Measurements from ENCODE around the gene KLHL29. TPM values are rescaled to one million over a fixed set of nuclear protein-coding genes. Genes with fewer than 3 reads are reported as not detected.

KLHL29 gene
- total RNA-seq, 5 donors from 2014 or later (not counting 1 experiment from before 2014, with no cell fraction given): 1.8 to 6.6 (median 2.5) TPM

DNA sequence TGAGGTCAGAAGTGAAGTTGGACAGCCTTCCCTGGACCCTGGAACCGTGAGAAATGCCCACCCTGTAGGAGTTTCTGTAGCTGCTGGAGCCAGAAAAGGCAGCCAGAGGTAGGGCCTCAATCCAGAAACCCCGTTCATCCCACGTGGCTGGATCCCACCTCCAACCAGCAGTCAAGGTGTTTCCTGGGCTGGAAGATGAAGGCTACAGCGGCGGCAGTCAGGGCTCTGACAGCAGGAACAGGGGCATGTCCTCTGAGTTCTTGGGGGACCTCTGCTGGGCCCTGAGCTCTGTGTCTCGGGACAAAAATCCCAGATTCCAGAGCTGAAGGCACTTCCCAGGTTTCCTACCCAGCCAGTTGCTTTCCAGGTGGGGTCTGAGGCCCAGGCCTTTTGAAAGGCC lies 218.2 kb downstream of the KLHL29 start:
- ChIA-PET CTCF (no interaction called here), POLR2A (no interaction called here)
- Histone ChIP-seq H3K27me3 (replicated peaks in 1 of 2; ENCODE audit: control insufficient read depth in 2 of 2, extremely low read depth in 1 of 2, insufficient read depth in 2 of 2, low read length in 1 of 2) (peaks cover 0 to 42% of the 10 kb centered on the region in 2 experiments), H3K4me3 (ENCODE audit: control insufficient read depth in 1 of 2, extremely low read depth in 1 of 2, low read length in 1 of 2) (no peak overlapping the region), H3K9me3 (no peaks in the 10 kb centered on the region), H3K27ac (ENCODE audit: low read length) (no peak overlapping the region), H3K36me3 (ENCODE audit: control insufficient read depth in 2 of 2, extremely low read depth in 1 of 2, insufficient read depth in 1 of 2, low read length in 1 of 2) (no peaks in the 10 kb centered on the region), H3K4me1 (ENCODE audit: control insufficient read depth in 1 of 2, extremely low read depth in 1 of 2, insufficient read depth in 2 of 2, low read length in 2 of 2) (no peaks in the 10 kb centered on the region)
- Mint-ChIP-seq H3K27ac (no peak overlapping the region), H3K36me3 (no peaks in the 10 kb centered on the region), H3K27me3 (peaks cover 0 to 5% of the 10 kb centered on the region in 2 donors), H3K9me3 (peaks cover 0 to 12% (median 8%) of the 10 kb centered on the region in 3 donors), H3K4me1 (no peaks in the 10 kb centered on the region), H3K4me3 (no peak overlapping the region)
- ATAC-seq (replicated peaks in 1 of 4) (no peak), DNase-seq (no peak)
- WGBS (ENCODE audit: insufficient coverage): 63% methylated on average over 6 of the region's 6 CpGs

DNA sequence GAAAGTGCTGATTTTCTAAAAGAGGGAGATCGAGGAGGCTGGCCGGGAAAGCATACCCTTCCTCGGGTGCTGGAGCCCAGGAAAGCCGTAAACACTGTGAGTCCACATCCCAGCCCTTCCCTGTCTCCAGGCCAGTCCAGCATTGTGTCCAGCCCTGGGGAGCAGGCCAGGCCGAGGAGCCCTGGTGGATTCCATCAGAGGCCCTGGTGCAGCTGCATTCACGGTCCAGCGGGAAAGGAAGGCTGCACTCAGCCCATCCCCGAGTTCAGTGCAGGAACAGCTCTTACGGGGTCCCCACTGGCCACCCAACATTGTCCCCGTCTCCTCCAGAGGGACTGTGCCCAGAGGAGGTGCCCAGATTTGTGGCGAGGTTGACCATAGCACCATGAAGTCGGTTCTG lies 218.6 kb downstream of the KLHL29 start:
- Histone ChIP-seq H3K36me3 (ENCODE audit: control insufficient read depth in 2 of 2, extremely low read depth in 1 of 2, insufficient read depth in 1 of 2, low read length in 1 of 2) (no peaks in the 10 kb centered on the region), H3K4me3 (ENCODE audit: control insufficient read depth in 1 of 2, extremely low read depth in 1 of 2, low read length in 1 of 2) (no peak overlapping the region), H3K27ac (ENCODE audit: low read length) (no peak overlapping the region), H3K4me1 (ENCODE audit: control insufficient read depth in 1 of 2, extremely low read depth in 1 of 2, insufficient read depth in 2 of 2, low read length in 2 of 2) (no peaks in the 10 kb centered on the region), H3K9me3 (no peaks in the 10 kb centered on the region), H3K27me3 (replicated peaks in 1 of 2; ENCODE audit: control insufficient read depth in 2 of 2, extremely low read depth in 1 of 2, insufficient read depth in 2 of 2, low read length in 1 of 2) (peaks cover 0 to 38% of the 10 kb centered on the region in 2 experiments)
- DNase-seq (no peak), ATAC-seq (replicated peaks in 1 of 4) (no peak)
- Mint-ChIP-seq H3K27ac (no peak overlapping the region), H3K36me3 (no peaks in the 10 kb centered on the region), H3K4me1 (no peaks in the 10 kb centered on the region), H3K27me3 (peaks cover 0 to 5% of the 10 kb centered on the region in 2 donors), H3K4me3 (no peak overlapping the region), H3K9me3 (peaks cover 0 to 12% (median 8%) of the 10 kb centered on the region in 3 donors)
- POLR2A ChIA-PET: no interaction called here
- CTCF ChIA-PET: no interaction called here
- WGBS (ENCODE audit: insufficient coverage): 80% methylated on average over 12 of the region's 12 CpGs

DNA sequence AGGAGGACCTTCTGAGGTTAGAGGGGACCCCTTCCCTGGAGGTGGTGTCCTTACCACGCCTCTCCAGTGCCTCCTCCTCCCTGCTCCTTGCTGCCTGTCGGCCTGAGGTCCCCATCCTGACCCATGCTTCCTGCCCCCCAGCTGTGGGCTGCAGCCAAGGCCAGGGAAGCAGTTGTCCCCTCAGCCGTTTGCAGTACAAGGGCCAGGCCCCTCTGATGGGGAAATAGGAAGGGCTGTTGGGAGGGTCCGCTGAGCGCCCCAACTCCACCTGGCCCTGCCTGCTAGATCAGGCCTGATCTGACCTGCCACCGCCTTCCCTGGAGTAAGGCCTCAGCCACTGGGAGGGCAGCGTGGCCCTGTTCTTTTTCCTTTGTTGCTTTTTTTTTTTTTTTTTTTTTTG lies 219.8 kb downstream of the KLHL29 start:
- Mint-ChIP-seq H3K27ac (no peak overlapping the region), H3K27me3 (peaks cover 7 to 9% of the 10 kb centered on the region in 2 donors), H3K9me3 (peaks cover 0 to 12% (median 8%) of the 10 kb centered on the region in 3 donors), H3K4me3 (no peak overlapping the region), H3K36me3 (peaks cover 7% of the 10 kb centered on the region), H3K4me1 (peaks cover 0 to 5% (median 0%) of the 10 kb centered on the region in 3 donors)
- H3K36me3 ChIP-seq (ENCODE audit: control insufficient read depth in 2 of 2, extremely low read depth in 1 of 2, insufficient read depth in 1 of 2, low read length in 1 of 2): no peaks in the 10 kb centered on the region
- no peaks in the 10 kb centered on the region for H3K4me1 ChIP-seq (ENCODE audit: control insufficient read depth in 1 of 2, extremely low read depth in 1 of 2, insufficient read depth in 2 of 2, low read length in 2 of 2)
- ChIA-PET POLR2A (no interaction called here), CTCF (no interaction called here)
- H3K9me3 ChIP-seq: no peaks in the 10 kb centered on the region
- DNase-seq: no peak
- WGBS (ENCODE audit: insufficient coverage): 80% methylated on average over 1 of the region's 7 CpGs
- peaks cover 0 to 37% of the 10 kb centered on the region in 2 experiments for H3K27me3 ChIP-seq (replicated peaks in 1 of 2; ENCODE audit: control insufficient read depth in 2 of 2, extremely low read depth in 1 of 2, insufficient read depth in 2 of 2, low read length in 1 of 2)
- H3K4me3 ChIP-seq (ENCODE audit: control insufficient read depth in 1 of 2, extremely low read depth in 1 of 2, low read length in 1 of 2): no peak overlapping the region
- ATAC-seq (replicated peaks in 1 of 4): no peak
- no peak overlapping the region for H3K27ac ChIP-seq (ENCODE audit: low read length)

DNA sequence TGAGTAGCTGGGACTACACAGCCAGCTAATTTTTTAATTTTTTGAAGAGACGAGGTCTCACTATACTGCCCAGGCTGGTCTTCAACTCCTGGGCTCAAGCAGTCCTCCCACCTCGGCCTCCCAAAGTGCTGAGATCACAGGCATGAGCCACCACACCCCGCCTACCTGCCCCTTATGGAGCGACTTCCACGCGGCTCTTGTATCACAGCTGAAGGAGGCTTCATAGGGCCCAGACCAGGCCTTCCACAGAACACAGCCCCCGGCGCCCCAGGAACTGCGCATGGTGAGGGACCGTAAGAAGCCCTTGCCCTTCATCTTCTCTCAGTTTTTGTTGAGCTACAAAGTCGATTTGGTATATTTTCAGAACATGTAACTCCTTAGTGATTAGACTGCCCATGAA lies 220.3 kb downstream of the KLHL29 start:
- peaks cover 0 to 12% (median 9%) of the 10 kb centered on the region in 3 donors for H3K9me3 Mint-ChIP-seq
- Histone ChIP-seq H3K4me3 (ENCODE audit: control insufficient read depth in 1 of 2, extremely low read depth in 1 of 2, low read length in 1 of 2) (no peak overlapping the region), H3K4me1 (ENCODE audit: control insufficient read depth in 1 of 2, extremely low read depth in 1 of 2, insufficient read depth in 2 of 2, low read length in 2 of 2) (no peaks in the 10 kb centered on the region), H3K36me3 (ENCODE audit: control insufficient read depth in 2 of 2, extremely low read depth in 1 of 2, insufficient read depth in 1 of 2, low read length in 1 of 2) (no peaks in the 10 kb centered on the region), H3K27ac (ENCODE audit: low read length) (no peak overlapping the region), H3K27me3 (replicated peaks in 1 of 2; ENCODE audit: control insufficient read depth in 2 of 2, extremely low read depth in 1 of 2, insufficient read depth in 2 of 2, low read length in 1 of 2) (peaks cover 0 to 41% of the 10 kb centered on the region in 2 experiments), H3K9me3 (no peaks in the 10 kb centered on the region)
- ChIA-PET CTCF (no interaction called here), POLR2A (no interaction called here)
- H3K4me1 Mint-ChIP-seq: peaks cover 0 to 5% (median 0%) of the 10 kb centered on the region in 3 donors
- ATAC-seq (replicated peaks in 1 of 4) (no peak), DNase-seq (no peak)
- peaks cover 8 to 10% of the 10 kb centered on the region in 2 donors for H3K27me3 Mint-ChIP-seq
- WGBS (ENCODE audit: insufficient coverage): 91% methylated on average over 9 of the region's 11 CpGs
- H3K36me3 Mint-ChIP-seq: peaks cover 8% of the 10 kb centered on the region
- H3K27ac Mint-ChIP-seq: no peak overlapping the region
- H3K4me3 Mint-ChIP-seq: no peak overlapping the region

DNA sequence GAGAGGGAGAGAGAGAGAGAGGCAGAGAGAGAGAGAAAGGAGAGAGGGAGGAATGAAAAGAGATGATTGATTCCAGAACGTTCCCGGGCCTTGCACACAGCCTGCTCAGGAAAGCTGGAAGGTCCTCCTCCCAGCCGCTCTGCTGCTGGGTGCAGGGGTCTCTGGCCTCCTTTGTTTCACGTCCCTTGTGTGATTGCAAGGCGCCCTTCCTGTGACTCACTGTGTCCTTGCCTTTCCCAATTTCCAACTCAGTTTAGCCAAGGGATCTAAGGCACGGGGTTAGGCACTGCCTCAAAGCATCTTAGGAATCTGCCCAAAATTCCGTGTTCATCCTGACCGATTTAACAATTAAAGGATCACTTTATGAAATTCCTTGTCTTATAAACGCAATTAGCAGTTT lies 221.2 kb downstream of the KLHL29 start:
- Mint-ChIP-seq H3K9me3 (peaks cover 0 to 12% (median 10%) of the 10 kb centered on the region in 3 donors), H3K4me1 (peaks cover 0 to 5% (median 0%) of the 10 kb centered on the region in 3 donors), H3K4me3 (no peak overlapping the region), H3K27ac (no peak overlapping the region), H3K36me3 (peaks cover 12% of the 10 kb centered on the region), H3K27me3 (peaks cover 10 to 12% of the 10 kb centered on the region in 2 donors)
- Histone ChIP-seq H3K27ac (ENCODE audit: low read length) (no peak overlapping the region), H3K27me3 (replicated peaks in 1 of 2; ENCODE audit: control insufficient read depth in 2 of 2, extremely low read depth in 1 of 2, insufficient read depth in 2 of 2, low read length in 1 of 2) (peaks cover 0 to 41% of the 10 kb centered on the region in 2 experiments), H3K4me1 (ENCODE audit: control insufficient read depth in 1 of 2, extremely low read depth in 1 of 2, insufficient read depth in 2 of 2, low read length in 2 of 2) (no peaks in the 10 kb centered on the region), H3K9me3 (no peaks in the 10 kb centered on the region), H3K4me3 (ENCODE audit: control insufficient read depth in 1 of 2, extremely low read depth in 1 of 2, low read length in 1 of 2) (no peak overlapping the region), H3K36me3 (ENCODE audit: control insufficient read depth in 2 of 2, extremely low read depth in 1 of 2, insufficient read depth in 1 of 2, low read length in 1 of 2) (no peaks in the 10 kb centered on the region)
- DNase-seq (no peak), ATAC-seq (replicated peaks in 1 of 4) (no peak)
- WGBS (ENCODE audit: insufficient coverage): 79% methylated on average over 7 of the region's 9 CpGs
- ChIA-PET POLR2A (no interaction called here), CTCF (no interaction called here)

DNA sequence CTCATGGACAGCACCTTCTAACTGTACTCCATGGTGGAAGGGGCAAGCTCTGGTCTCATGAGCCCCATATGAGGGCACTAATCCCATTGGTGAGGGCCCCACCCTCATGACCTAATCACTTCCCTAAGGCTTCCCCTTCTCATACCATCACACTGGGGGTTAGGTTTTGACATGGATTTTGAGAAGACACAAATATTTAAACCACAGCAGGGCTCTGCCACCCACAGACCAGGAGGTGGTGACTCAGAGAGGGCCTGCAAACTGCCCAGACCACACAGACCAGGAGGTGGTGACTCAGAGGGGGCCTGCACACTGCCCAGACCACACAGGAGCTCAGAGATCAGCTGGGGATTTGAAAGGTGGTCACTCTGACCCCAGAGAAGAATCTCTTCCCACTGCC lies 222.0 kb downstream of the KLHL29 start:
- ChIA-PET POLR2A (no interaction called here), CTCF (no interaction called here)
- no peak overlapping the region for H3K27ac Mint-ChIP-seq
- peaks cover 0 to 10% (median 2%) of the 10 kb centered on the region in 3 donors for H3K4me1 Mint-ChIP-seq
- no peak overlapping the region for H3K4me3 Mint-ChIP-seq
- no peaks in the 10 kb centered on the region for H3K4me1 ChIP-seq (ENCODE audit: control insufficient read depth in 1 of 2, extremely low read depth in 1 of 2, insufficient read depth in 2 of 2, low read length in 2 of 2)
- H3K9me3 ChIP-seq: no peaks in the 10 kb centered on the region
- H3K27me3 ChIP-seq (replicated peaks in 1 of 2; ENCODE audit: control insufficient read depth in 2 of 2, extremely low read depth in 1 of 2, insufficient read depth in 2 of 2, low read length in 1 of 2): peaks cover 0 to 40% of the 10 kb centered on the region in 2 experiments
- H3K4me3 ChIP-seq (ENCODE audit: control insufficient read depth in 1 of 2, extremely low read depth in 1 of 2, low read length in 1 of 2): no peak overlapping the region
- H3K36me3 Mint-ChIP-seq: peaks cover 16% of the 10 kb centered on the region
- DNase-seq: no peak
- peaks cover 7 to 14% (median 12%) of the 10 kb centered on the region in 3 donors for H3K9me3 Mint-ChIP-seq
- ATAC-seq (replicated peaks in 1 of 4): no peak
- no peaks in the 10 kb centered on the region for H3K36me3 ChIP-seq (ENCODE audit: control insufficient read depth in 2 of 2, extremely low read depth in 1 of 2, insufficient read depth in 1 of 2, low read length in 1 of 2)
- H3K27ac ChIP-seq (ENCODE audit: low read length): no peak overlapping the region
- peaks cover 10 to 14% of the 10 kb centered on the region in 2 donors for H3K27me3 Mint-ChIP-seq

DNA sequence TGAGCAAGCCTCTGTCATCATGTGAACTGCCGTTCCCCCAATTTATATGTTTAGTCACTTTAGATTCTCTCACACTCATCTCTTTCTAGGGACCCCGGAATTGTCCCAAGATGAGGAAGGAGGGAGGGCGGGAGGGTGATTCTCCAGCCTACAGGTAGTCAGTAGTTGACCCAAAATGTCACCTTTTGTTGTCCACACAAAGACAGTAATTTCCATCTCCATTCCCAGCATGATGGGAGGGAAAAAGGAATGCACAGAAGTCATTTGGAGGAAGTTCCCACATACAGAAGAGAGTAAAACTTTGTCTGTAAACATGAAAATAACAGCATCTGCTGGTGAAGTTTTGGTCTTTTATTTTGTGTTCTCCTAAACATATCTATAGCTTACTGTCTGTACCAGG lies 222.9 kb downstream of the KLHL29 start:
- CTCF ChIA-PET: no interaction called here
- H3K27ac Mint-ChIP-seq: no peak overlapping the region
- H3K36me3 Mint-ChIP-seq: peaks cover 18% of the 10 kb centered on the region
- peaks cover 2 to 15% (median 5%) of the 10 kb centered on the region in 3 donors for H3K4me1 Mint-ChIP-seq
- no peak for ATAC-seq (replicated peaks in 1 of 4)
- Histone ChIP-seq H3K9me3 (no peaks in the 10 kb centered on the region), H3K4me3 (ENCODE audit: control insufficient read depth in 1 of 2, extremely low read depth in 1 of 2, low read length in 1 of 2) (no peak overlapping the region), H3K4me1 (ENCODE audit: control insufficient read depth in 1 of 2, extremely low read depth in 1 of 2, insufficient read depth in 2 of 2, low read length in 2 of 2) (no peaks in the 10 kb centered on the region), H3K27me3 (replicated peaks in 1 of 2; ENCODE audit: control insufficient read depth in 2 of 2, extremely low read depth in 1 of 2, insufficient read depth in 2 of 2, low read length in 1 of 2) (peaks cover 0 to 36% of the 10 kb centered on the region in 2 experiments), H3K27ac (ENCODE audit: low read length) (no peak overlapping the region), H3K36me3 (ENCODE audit: control insufficient read depth in 2 of 2, extremely low read depth in 1 of 2, insufficient read depth in 1 of 2, low read length in 1 of 2) (no peaks in the 10 kb centered on the region)
- H3K4me3 Mint-ChIP-seq: no peak overlapping the region
- peaks cover 10 to 14% of the 10 kb centered on the region in 2 donors for H3K27me3 Mint-ChIP-seq
- no CpG with 5 or more reads among the region's 3 CpGs for WGBS (ENCODE audit: insufficient coverage)
- no peak for DNase-seq
- POLR2A ChIA-PET: no interaction called here
- H3K9me3 Mint-ChIP-seq: peaks cover 7 to 15% (median 12%) of the 10 kb centered on the region in 3 donors
